Mucosa of gallbladder (tissue), 1 donor: ENCODE measurements around the gene FLRT3. TPM values are rescaled to one million over a fixed set of nuclear protein-coding genes. Genes with fewer than 3 reads are reported as not detected.

Experiments used
- DNase-seq: peaks from one replicate; pipeline ENCODE4 v3.0.0-alpha.2; 2020; ENCODE audit warnings: low spot score
- total RNA-seq: library from RNA; stranded (reverse); gene quantifications from one replicate; pipeline ENCODE4 v1.2.1, GENCODE V29; 2021
- donor health status: DM: no; HTN: no; CAD: no.

The FLRT3 gene
- total RNA-seq, result 33.2 TPM

- DNase-seq, result peak; percentile 91
Measured at GRCh38 chr20:14337400-14338171, at the start of gene FLRT3. Gene FLRT3, minus strand, starts transcription at chr20:14337612. Its CDS starts 10,106 bp downstream, at chr20:14327506.

GRCh38 chr20:14386726-14387125 is 49.3 kb upstream of the FLRT3 start:
- DNase-seq, result no peak

GRCh38 chr20:14385176-14385740 is 47.8 kb upstream of the FLRT3 start:
- no peak for DNase-seq

GRCh38 chr20:14384416-14385175 is 47.2 kb upstream of the FLRT3 start:
- DNase-seq, result no peak

DNA sequence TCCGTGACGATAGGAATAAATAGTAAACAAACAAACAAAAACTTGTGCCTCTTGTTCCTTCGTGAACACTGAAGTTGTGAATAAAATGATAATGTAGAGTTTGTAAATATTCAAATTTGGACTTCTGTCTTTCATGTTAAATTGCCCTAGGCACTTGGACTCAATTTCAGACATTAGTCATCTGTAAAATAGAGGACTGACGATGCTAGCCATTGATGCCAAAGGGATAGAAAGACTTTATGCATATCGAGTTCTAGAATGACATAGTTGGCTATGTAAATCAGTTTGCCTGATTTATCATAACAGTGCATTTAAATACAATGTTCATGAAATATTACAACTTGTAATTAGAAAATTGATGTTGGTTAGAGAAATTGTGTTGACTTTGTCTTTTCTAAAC is 45.9 kb upstream of the FLRT3 start:
- no peak for DNase-seq

GRCh38 chr20:14378326-14378725 is 40.9 kb upstream of the FLRT3 start:
- DNase-seq, result no peak

DNA sequence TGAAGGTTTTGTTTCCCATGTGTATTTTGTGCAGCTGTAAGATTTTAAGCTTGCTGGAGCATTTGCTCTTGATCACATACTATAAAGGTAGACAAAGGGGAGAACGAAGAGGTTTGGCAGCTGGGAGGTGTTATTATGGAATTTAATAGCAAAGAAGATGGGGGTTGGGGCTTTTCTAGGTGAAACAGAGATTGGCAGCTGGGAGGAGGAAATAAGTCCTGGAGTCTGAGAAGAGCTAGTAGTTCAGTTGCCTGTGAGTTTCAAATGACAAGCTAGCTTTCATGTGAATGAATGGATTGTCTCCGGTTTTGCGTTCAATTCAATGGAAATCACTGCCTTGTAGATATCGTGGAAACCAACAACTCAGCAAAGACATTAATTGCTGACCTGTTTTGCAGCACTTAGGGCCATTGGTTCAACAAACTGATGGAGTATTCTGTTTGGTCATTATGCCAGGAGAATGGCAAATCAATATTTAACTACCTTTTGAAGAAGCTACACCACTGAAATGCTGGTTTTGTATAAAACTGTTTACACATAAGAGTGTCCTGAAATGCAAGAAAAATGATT is 38.1 kb upstream of the FLRT3 start:
- DNase-seq, result no peak

GRCh38 chr20:14374196-14374595 is 36.8 kb upstream of the FLRT3 start:
- no peak for DNase-seq

- peak; percentile 21 for DNase-seq
Measured at GRCh38 chr20:14361509-14362345, 24.3 kb upstream of the FLRT3 start.

DNA sequence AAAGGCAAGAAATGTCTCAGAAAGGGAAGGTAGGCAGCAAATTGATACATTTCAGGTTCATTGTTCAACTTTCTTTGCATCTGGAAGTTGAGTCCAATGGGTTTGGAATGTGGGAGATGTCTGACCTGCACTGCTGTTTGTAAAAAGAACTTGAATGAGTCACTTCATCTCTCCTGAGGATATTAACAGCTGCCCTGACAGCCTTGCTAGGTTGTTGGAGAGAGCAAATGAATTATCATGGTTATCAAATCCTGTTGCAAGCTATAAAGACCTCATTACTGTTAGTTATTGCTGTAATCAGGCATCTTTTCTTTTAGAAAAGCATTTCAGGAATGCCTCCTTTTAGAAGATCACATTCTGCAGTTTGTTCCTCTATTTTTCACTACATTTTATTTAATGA is 23.0 kb upstream of the FLRT3 start:
- DNase-seq, result no peak

GRCh38 chr20:14355791-14356190 is 18.4 kb upstream of the FLRT3 start:
- DNase-seq, result no peak

GRCh38 chr20:14344746-14345145 is 7.3 kb upstream of the FLRT3 start:
- no peak for DNase-seq

DNA sequence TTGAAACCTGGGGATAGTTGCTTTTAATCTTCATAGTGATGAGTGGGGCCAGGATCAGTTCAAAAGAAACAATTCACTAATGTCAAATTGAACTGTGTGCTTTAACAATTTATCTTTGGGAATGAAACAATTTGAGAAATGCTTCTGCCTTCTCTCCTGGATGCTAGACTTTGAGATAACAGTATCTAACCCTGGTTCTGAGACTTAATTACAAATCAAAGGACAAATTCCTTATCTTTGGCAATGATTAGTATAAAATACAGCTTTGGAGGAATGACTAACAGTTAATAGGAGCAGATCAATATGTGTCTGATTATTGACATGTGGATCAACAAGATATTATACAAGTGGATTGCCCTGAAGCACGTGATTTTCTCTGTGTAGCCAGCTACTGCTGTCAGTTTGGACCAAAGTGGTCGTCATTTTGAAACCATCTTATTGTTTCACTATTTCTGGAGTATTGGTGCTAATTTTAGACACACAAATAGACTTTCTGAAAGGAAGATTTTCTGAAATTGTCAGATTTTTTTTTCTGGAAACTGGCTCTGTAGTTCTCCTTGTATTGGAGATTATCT is 6.2 kb upstream of the FLRT3 start:
- DNase-seq, result no peak

- DNase-seq, result no peak
Measured at GRCh38 chr20:14342918-14343317, 5.5 kb upstream of the FLRT3 start.

DNA sequence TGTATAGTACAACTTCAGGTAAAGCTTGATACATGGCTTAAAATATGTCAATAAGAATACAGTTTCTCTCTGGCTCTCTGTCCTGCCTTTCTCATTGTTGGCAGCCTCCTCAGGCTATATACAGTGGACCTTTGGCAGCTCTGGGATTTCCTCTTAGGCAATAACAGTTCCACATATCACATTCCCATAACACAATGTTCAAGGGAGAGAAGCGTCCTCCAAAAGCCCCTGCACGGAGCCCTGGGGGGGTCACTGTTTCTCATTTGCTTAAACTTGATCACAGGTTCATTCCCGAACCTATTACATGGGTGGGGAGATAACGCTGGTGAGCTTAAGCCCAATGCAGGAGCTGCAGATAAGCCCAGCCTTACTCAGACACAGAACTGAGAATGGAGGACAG is 4.4 kb upstream of the FLRT3 start:
- DNase-seq, result no peak

DNA sequence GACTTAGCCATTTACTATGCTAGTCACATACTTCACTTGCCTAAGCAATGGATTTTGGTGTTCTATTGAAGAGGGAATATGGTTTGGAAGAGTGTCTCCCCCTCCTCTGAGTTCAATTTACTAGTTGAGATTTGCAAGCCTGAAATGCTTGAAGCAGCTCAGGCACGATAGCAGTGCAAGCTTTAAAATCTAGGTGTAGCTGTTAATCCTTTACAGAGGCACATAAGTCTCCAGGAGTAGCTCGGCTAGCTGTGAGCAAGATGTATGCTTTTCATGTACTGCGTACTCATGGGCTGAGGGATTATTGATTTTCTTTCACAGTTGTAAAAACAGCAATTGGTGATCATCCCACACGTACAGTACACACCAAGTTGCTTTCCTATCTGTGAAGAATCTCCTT is 726 bp downstream of the FLRT3 start:
- peak; percentile 24 for DNase-seq

DNA sequence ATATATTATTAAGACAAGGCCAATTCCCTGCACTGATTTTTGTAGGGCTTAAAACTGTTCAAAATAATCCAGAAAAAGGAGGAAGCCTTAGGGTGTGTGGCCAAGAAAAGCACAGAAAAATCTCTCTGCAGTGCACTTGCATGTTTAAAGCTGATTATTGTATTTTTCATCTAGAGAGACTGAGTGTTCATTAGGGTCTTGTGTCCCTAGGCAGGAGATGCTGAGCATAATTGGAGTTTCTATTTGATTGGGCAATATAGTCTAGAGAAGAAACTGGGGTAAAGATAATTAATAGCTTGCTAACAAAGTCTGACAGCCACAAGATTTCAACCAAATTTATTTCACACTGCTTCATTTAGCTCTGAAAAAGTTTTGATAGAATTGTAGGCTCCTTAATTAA is 2.4 kb downstream of the FLRT3 start:
- DNase-seq, result no peak

- DNase-seq, result peak; percentile 44
Measured at GRCh38 chr20:14334306-14334930, 3.0 kb downstream of the FLRT3 start.

GRCh38 chr20:14333721-14334120 is 3.7 kb downstream of the FLRT3 start:
- no peak for DNase-seq

DNA sequence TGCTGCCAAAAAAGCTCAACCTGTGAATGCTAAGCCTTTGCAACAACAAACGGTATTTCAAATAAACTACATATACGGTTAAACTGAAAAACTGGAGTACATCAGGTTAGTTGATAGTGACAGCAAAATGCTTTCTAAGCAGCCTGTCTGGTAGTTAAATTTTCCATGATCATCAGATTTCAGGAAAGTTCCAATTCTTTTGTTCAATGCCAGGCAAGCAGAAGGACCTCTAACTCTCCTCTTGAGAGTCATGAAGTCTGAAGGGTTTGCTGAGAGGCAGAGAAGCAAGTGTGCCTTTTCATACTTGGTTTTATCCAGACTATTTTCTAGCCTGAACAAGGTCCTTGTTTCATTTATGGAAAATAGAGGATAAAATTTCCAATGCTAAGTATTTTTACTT is 4.5 kb downstream of the FLRT3 start:
- no peak for DNase-seq

DNA sequence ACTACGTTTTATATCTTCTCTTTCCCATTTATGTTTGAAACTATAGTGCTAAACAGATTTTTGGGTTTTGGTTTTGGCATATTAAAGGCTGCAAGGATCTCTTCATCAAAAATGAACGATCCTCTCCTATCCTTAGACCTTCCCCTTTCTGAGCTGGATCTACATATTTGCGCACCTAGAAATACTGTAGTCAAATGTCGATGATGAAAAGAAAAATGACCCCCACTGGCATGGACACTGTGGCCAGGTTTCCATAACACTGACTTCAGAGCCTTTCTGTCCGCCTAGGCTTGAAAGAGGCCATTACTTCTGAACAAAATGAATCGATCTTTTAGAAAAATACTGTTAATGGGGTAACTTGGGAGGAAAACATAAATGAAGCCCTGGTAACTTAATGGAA is 5.8 kb downstream of the FLRT3 start:
- DNase-seq, result no peak
